ENCODE measurements around the gene GUCY2D.
A peak's percentile ranks its signal among the peaks of the same experiment; 100 is the strongest.
"Not testable (repeated sequence)": the region's sequence is repeated elsewhere in the genome, so short reads cannot be mapped to it uniquely, and the experiment has no call there.

GUCY2D gene

GRCh38 chr17:8046929-8047768 lies 44.7 kb downstream of the GUCY2D start:
- no peak for DNase-seq

DNA sequence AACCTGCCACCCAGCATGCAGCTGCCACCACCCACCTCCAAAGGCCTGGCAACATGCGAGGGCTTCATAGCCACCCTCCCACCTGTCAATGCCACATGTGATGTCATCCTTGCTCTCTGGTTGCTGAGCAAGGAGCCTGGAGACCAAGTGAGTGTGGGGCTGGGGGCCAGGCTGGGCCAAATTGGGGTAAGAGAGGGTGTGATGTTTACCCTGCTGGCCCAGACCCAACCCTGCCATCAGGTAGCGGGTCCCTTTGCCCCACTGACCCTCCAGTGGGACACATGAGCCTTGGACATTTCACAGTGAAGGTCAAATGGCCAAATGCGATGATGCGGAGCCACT lies 45.3 kb downstream of the GUCY2D start:
- DNase-seq: no peak

GRCh38 chr17:8048236-8048635 lies 45.8 kb downstream of the GUCY2D start:
- no peak for DNase-seq

DNA sequence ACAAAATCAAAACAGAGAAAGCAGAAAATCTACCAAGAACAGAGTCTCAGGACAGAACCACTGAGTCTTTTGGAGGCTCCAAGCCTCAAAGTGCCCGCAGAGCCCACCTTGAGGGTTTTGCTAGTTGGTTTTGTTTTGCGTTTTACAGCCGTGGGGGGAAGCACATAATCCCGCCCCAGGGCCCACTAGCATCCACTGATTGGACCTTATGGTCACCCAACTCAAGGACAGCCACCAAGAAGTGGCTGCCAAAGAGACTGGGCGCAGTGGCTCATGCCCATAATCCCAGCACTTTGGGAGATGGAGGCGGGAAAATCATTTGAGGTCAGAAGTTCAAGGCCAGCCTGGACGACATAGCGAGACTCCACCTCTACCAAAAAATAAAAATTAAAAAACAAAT lies 46.3 kb downstream of the GUCY2D start:
- DNase-seq: no peak

DNA sequence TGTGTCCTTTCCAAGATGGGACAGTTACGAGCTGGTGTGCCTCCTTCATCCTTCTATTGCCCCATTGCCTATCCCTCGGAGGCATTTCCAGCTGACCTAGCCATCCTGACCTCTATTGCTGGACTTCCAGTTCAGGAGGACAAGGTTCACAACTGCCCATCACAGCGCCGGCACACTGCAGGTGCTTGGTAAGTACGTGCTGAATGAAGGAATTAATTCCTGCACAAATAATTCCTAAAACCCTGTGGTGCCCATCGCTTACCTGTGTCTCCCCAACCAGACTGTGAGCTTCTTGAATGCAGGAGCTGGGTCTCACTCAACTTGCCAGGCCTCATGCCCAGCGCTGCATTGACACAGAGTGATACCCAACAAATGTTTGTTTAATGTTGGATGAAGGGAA lies 49.4 kb downstream of the GUCY2D start:
- no peak for DNase-seq

DNA sequence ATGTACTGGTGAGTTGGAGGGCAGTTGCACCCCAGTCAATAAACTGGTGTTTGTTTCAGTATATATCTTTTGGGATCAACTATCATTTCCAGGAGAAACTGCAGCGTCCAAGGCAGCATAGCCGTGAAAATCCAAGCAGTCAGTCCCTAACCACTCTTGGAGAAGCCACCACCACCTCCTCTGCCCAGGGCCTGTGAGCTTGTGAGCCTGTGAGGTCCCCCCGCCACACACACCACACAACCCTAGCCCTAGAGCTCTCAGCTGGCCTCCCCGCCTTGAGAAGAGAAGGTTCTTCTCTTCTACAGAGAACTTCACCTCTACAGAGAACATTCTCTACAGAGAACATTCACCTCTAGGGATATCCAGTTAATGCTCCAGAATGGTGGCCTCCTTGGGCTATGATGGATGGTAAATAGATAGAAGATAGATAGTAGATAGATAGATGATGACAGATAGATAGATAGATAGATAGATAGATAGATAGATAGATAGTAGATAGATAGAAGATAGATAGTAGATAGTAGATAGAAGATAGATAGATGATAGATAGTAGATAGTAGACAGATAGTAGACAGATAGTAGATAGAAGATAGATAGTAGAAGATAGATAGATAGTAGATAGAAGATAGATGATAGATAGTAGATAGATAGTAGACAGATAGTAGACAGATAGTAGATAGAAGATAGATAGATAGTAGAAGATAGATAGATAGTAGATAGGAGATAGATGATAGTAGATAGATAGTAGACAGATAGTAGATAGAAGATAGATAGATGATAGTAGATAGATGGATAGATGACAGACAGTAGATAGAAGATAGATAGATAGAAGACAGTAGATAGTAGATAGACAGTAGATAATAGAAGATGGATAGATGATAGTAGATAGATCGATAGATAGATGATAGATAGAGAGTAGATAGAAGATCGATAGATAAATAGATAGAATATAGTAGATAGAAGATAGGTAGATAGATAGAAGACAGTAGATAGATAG lies 50.1 kb downstream of the GUCY2D start:
- DNase-seq: no peak

- no peak for DNase-seq
Observed at GRCh38 chr17:8053600-8053999, 51.2 kb downstream of the GUCY2D start.

- DNase-seq: no peak
Observed at GRCh38 chr17:8055851-8056231, 53.4 kb downstream of the GUCY2D start.

- DNase-seq: no peak
Observed at GRCh38 chr17:8056232-8056975, 54.0 kb downstream of the GUCY2D start.

DNA sequence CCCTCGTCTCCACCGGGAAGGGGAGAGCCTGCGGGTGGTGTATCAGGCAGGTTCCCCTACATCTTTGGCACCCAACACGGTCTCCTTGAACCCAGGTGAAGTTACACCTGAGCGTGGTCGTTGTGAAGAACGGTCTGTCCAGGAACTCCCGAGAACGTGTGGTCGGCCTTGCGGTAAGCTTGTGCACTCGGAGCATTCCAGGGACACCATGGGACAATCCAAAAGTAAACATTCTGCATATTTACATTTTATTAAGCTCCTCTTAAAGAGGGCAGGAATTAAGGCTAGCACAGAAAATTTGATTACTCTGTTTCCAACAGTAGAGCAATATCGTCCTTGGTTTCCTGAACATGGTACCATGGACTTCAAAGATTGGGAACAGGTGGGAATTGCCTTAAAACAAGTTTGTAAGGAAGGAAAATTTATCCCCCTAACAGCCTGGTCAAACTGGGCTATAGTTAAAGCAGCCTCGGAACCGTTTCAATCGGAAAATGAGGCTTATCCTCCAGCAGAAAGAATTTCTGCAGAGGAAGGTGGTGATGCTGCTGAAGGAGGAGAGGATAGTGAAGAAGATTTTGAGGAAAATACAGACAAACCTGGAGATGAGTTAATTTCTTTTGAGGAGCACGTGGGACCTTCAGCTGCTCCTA lies 54.7 kb downstream of the GUCY2D start:
- no peak for DNase-seq

DNA sequence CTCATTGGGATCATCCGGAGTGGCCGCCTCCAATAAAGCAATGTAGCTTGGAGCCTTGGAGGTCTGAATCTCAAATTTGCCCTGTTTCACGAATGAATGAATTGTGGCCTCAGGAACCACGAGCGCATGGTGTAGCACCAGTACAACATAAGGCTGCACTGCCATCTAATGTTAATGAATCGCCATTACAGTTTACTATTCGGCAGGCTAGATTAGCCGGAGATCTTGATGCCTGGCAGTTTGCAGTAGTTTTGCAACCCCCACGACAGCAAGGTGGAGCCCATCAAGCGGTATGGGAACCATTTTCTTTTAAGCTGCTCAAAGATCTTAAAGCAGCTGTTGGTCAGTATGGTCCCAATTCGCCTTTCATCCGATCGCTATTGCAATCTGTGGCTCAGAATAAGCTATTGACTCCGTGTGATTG lies 55.3 kb downstream of the GUCY2D start:
- DNase-seq: peak; percentile 38

DNA sequence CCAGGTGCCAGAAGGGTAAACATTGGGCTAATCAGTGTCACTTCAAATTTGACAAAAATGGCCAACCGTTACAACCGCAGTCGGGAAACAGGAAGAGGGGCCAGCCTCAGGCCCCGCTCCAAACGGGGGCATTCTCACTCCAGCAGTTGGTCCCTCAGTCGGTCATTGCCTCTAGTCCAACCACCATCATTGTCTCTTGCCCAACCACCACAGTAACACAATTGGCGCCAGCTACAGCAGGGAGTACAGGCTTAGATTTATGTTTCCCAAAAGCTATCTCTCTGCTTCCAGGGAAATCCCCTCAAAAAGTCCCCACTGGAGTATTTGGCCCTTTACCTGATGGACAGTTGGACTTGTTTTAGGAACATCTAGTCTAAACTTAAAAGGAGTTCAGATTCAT lies 56.7 kb downstream of the GUCY2D start:
- DNase-seq: no peak

GRCh38 chr17:8060274-8060673 lies 57.9 kb downstream of the GUCY2D start:
- DNase-seq: peak; percentile 48

DNA sequence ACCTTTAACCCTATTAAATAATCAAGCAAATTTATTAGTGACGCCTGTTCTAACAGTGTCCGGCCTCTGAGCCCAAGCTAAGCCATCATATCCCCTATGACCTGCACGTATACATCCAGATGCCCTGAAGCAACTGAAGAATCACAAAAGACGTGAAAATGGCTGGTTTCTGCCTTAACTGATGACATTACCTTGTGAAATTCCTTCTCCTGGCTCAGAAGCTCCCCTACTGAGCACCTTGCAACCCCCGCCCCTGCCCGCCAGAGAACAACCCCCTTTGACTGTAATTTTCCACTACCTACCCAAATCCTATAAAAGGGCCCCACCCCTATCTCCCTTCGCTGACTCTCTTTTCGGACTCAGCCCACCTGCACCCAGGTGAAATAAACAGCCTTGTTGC lies 59.4 kb downstream of the GUCY2D start:
- not testable (repeated sequence) for DNase-seq

- DNase-seq: no peak
Observed at GRCh38 chr17:8062435-8062806, 60.0 kb downstream of the GUCY2D start.

DNA sequence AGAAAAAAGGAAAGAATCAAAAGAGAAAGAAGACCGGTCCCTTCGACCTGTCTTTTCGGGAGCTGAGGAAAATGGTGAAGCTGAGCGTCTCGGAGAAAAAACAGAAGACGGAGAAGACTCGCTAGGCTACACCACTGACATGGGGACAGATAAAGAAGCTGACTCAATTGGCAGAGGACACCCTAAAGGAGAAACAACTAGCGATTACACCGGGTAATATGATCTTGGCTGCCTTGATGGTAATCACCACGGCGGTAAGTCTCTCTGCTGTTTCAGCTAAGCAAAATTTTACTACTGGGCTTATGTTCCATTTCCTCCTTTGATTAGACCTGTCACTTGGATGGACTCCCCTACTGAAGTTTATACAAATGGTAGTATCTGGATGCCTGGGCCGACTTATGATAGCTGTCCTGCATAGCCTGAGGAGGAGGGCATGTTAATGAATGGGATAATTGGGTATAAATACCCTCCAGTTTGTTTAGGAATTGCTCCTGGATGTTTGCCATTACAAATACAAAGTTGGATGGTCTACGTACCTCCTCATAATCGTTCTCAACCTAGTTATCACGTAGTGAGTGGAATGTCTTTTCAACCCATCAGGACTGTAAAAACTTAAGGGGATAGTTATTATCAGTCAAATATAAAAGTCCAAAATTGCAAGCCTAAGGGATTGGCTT lies 60.5 kb downstream of the GUCY2D start:
- no peak for DNase-seq

DNA sequence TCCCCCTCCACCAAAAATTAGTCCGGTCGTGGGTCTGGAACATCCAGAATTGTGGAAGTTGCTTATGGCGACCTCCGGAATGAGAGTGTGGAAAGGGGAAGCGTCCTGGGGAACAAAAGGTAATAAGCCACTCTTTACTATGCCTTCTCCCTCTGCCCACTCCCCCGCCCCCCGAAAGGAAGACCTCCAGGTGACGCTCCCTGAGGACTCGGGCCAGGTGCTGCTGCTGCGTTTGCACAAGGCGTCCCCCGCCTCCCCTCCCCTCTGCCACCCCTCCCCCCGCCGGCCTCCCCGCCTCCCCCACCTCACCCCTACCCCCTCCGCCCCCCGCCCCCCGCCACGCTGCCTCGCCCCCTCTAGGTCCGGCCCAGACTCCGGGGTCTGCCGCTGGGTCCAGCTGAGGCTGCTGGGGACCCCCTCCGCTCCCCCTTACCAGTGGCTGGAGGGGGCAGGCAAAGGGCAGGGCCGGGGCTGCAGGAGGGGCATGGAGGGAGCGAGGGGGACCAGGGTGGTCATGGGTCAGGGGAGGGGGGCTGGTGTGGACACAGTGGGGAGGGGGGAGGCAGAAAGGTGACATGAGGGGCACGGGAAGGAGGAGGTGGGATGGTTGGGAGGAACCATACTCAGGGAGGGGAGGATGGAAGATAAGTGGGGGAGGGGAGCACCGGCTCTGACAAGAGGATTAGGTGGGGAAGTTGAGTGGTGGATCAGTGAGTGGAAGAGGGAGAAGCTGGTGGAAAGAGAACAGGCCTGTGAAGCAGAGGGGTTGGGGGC lies 61.5 kb downstream of the GUCY2D start:
- DNase-seq: no peak

DNA sequence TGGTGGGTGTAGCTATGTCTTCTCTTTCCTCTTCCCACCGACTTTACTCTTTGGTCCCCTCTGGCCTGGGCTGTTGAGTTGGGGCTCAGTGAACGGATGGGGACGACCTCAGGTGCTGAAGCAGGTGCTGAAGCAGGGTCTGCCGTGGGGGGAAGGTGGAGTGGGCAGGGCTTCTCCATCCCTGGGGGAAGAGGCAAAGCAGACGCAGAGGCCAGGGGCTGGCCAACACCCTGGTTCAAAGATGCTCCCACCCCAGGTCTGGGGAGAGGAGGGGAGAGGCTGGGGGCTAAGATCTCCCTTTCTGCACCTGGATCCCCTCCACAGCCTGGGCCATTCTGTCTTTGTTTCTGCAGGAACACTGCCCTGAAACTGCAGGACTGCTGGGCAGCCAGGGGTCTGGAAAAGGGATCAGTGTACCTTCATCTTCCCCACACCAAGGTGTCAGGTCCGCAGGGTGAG lies 62.2 kb downstream of the GUCY2D start:
- DNase-seq: no peak

- DNase-seq: no peak
Observed at GRCh38 chr17:8066841-8067775, 64.7 kb downstream of the GUCY2D start.

- no peak for DNase-seq
Observed at GRCh38 chr17:8067806-8068205, 65.4 kb downstream of the GUCY2D start.

Measured in activated naive CD4-positive, alpha-beta T cell treated with anti-CD3 and anti-CD28 coated beads, Interleukin-2, amount 50 U/mL, for 16 hours (primary cell).